Left lobe of liver (tissue), 2 donors: ENCODE results near the gene SYTL4. TPM values are rescaled to one million over a fixed set of nuclear protein-coding genes. Genes with fewer than 3 reads are reported as not detected.

Experiments used
- ATAC-seq: fragments of 200-7000 bp; cut with Tn5 transposase; one replicate; pipeline ENCODE4 v1.9.1; 2020; ENCODE audit warnings: mild to moderate bottlenecking, moderate library complexity
- DNase-seq: peaks from one replicate; pipeline ENCODE4 v3.0.0-alpha.2; 2020; ENCODE audit warnings: low spot score
- total RNA-seq: library from RNA; stranded (reverse); gene quantifications from one replicate; pipeline ENCODE4 v1.2.1, GENCODE V29; 2021
- donor health status: DM: no; HTN: no; CAD: no; lungs with moderate emphysema.
- donor health status: DM: no; HTN: yes; CAD: no.

Gene SYTL4
- total RNA-seq, 1 donor from 2014 or later, result 17.8 TPM

DNA sequence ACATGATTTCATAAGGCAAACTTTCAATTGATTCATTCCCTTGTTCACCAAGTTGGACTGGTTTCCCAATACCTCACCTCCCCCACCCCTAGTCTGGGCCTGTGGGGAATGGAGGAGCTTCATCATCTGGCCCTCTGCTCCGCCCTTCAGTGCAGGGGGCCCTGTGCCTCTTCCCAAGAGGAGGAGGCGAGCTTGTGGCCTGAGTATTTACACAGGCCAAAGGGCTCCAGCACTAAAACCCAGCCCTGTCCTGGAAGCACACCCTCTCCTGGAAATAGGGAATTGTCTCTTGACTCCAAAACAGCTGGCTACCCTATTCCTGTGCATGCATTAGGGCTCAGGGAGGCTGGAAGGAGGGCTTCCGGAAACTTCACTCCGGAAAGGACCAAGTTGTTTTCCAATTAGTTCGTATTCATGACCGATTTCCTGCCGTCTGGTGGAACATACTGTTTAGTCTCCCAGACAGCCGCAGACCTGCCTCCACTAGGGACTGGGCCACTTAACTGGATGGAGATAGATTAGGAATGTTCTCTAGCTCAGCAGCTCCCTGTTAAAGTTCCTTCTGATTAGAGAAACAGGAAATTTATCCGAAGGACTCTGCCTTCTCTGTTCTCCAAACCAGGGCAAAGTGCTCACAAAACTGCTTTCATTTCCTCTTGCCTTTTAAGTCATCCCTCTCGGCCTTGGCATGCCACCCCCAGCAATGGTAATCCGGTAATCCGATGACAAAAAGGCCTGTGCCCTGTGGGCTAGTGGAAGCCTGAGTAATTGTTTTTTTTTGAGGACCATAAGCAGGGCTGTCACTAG lies 82.2 kb downstream of the SYTL4 start:
- ATAC-seq (peak; percentile 84), DNase-seq (peak; percentile 88)

DNA sequence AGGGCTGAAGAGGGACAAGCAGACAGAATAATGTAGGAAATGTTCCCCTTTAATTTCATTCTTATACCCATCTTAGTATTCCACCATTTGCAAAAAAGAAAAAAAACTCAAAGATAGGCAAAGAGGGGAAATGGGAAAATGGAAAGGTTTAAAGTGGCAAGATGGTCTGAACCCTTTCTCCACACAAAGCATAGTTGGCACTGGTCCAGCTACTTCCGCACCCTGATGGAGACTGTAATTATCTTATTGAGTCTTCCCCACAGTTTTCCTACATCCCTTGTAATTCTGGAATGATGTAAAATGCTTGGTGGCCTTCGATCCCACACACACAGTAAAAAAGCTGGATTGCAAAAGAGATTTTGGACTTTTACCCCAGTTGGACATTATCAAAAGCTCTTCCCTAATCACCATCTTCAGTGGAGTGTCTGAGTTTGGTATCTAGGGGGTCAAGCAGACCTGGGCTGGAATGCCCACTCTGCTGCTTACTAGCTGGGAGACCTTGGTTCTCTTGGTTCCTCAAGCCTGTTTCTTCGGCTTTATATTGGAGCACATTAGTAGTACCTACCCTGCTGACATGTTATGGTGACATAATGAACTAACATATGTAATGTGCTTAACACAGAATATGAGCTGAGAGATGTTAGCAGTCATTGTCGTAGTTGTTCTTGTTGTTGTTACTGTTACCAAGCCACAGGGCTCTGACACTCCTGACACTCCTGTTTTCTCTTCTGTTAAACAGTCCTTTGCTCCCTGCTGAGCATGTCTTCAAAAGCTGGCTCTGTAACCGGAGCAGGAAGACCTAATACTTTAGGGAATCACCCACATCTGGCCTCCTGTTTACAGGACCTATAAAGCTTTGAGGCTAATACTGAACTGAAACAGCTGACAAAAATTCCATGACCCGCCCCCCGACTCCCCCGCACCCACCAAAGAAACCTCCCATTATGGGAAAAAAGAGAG lies 83.2 kb downstream of the SYTL4 start:
- no peak for DNase-seq

GRCh38 chrX:100647739-100648138 lies 84.2 kb downstream of the SYTL4 start:
- ATAC-seq, result peak; percentile 11
- no peak for DNase-seq

More for the DNA sequence above, 83.2 kb downstream of the SYTL4 start:
- peak; percentile 42 for ATAC-seq

GRCh38 chrX:100647095-100647494 lies 84.8 kb downstream of the SYTL4 start:
- peak; percentile 36 for ATAC-seq
- no peak for DNase-seq

- ATAC-seq (no peak), DNase-seq (no peak)
Measured at GRCh38 chrX:100645106-100645505, 86.8 kb downstream of the SYTL4 start.

- ATAC-seq, result no peak
- DNase-seq, result no peak
Measured at GRCh38 chrX:100643956-100644860, 87.7 kb downstream of the SYTL4 start, which contains the start of gene SRPX2. Gene SRPX2 (plus strand): TSS chrX:100644199. CDS start chrX:100646323, 2,124 bp downstream.

- DNase-seq, result no peak
- no peak for ATAC-seq
Measured at GRCh38 chrX:100643212-100643611, 88.7 kb downstream of the SYTL4 start.

GRCh38 chrX:100642290-100642689 lies 89.6 kb downstream of the SYTL4 start:
- ATAC-seq (no peak), DNase-seq (no peak)

DNA sequence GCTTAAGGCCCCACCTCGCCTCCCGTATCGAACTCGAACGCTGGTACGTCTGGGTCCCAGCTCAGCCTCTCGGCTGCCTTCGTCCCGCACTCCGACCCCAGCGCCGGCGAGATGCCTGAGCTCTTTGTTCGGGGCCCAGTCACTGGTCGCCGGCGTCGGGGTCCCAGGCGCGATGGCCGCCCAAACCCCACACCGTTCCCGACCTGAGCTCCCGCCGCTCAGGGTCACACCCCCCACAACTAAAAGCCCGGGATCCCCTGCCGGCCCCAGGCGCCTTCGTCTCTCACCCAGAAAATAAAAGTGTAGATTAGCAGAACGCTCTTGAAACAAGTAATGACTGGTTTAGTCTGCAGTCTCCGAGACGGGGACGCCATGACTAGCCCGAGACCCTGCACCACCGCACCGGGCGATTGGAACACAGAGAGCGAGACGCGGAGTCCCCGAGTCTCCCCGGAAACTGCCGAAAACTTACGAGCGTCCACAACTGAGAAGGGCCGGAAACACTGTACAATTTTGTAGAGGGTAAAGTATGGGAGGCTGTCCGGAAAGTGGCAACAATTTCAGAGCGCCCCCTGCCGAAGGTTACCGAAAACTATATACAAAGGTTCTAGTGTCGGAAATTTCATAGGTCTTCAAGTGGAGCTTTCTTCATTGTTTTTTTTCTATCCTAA lies 95.5 kb downstream of the SYTL4 start, which contains the start of gene TSPAN6:
TSPAN6 (minus strand) TSS at position 486 of the 671 bp plus-strand sequence; CDS start at position 374, 112 bp downstream.
- peak; percentile 82 for DNase-seq
- peak; percentile 98 for ATAC-seq

DNA sequence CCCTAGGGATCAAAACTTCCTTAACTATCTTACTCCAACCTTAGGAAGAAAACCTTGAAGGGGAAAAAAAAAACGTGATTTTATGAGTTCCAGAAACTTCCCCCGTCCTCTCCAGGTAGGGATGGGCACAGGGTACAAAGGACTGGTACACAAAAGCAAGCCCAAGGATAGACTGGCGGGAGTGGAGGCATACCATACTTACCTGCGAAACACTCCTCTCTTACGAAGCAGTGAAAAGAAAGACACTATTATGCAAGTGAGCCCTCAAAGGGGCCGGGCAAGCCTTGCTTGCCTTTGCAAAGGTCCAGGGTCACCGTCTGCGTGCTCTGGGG lies 96.0 kb downstream of the SYTL4 start:
- ATAC-seq, result peak; percentile 72
- no peak for DNase-seq

GRCh38 chrX:100635040-100635439 lies 96.9 kb downstream of the SYTL4 start:
- DNase-seq (no peak), ATAC-seq (no peak)

GRCh38 chrX:100625985-100626491 lies 105.9 kb downstream of the SYTL4 start:
- ATAC-seq (no peak), DNase-seq (no peak)

Other genes with a start within 250 kb of the SYTL4 start
- gene TNMD, start 147.2 kb downstream of the SYTL4 start, total RNA-seq, result not detected
- gene TSPAN6, start 95.3 kb downstream of the SYTL4 start, total RNA-seq, result 35.2 TPM
- gene SRPX2, start 87.9 kb downstream of the SYTL4 start, total RNA-seq, result 3.6 TPM
- 4.8 TPM for gene CSTF2, start 88.3 kb upstream of the SYTL4 start, total RNA-seq
- gene NOX1, start 142.2 kb upstream of the SYTL4 start, total RNA-seq, result not detected
- 0.05 TPM for gene XKRX, start 196.8 kb upstream of the SYTL4 start, total RNA-seq
- not detected for gene ARL13A, start 237.6 kb upstream of the SYTL4 start, total RNA-seq